GM19397 (cell line): ENCODE measurements around the gene STAC.

Experiments
- ATAC-seq: cut with Tn5 transposase; IDR thresholded peaks from one replicate; pipeline ENCODE4 v1.9.1; 2021; ENCODE audit warnings: mild to moderate bottlenecking, moderate library complexity; ENCODE audit not compliant: unreplicated experiment

Gene STAC, protein sequence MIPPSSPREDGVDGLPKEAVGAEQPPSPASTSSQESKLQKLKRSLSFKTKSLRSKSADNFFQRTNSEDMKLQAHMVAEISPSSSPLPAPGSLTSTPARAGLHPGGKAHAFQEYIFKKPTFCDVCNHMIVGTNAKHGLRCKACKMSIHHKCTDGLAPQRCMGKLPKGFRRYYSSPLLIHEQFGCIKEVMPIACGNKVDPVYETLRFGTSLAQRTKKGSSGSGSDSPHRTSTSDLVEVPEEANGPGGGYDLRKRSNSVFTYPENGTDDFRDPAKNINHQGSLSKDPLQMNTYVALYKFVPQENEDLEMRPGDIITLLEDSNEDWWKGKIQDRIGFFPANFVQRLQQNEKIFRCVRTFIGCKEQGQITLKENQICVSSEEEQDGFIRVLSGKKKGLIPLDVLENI

GRCh38 chr3:36380221-36381031 lies at the start of gene STAC:
TSS of gene STAC (plus strand) at chr3:36380504. CDS start at chr3:36380644, 140 bp downstream.
- no peak for ATAC-seq

- ATAC-seq = no peak
These were observed 48.2 kb upstream of the STAC start for GRCh38 chr3:36332139-36332538.

DNA sequence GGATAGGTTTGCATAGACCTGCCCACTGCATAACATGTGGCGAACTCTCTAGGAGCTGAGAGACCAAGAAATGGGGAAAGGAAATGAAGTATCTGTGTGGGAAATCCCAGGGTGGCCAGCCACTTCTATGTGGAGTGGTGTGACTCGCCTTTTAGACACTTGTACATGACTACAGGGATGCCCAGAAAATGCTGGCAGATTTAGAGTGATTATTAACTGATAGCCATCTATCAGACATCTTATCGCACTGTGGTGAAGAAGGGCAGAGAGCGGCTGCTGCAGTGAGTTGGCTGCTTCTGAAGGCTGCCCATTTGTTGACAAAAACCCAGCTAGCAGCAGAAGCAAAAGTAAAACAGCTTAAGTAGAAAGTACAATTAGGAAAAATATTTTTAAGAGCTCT lies 18.1 kb upstream of the STAC start:
- no peak for ATAC-seq

DNA sequence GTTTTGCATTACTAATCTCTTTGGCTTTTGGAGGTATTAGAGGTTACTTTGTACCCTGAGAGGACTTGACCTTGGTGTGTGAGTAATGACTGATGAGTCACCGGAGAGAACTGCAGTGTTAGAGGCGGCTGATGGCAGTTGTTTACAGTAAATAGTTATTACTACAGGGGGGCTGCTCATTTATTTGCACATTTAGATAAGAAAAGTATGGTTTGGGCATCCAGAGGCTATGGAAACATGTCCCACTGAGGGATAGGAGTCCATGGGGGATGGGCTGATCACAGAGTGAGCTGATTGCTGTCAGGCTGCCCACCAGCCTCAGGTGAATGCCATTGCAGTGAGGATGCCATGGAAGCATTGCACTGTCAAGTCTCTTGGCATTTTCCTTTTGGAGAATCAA lies 17.3 kb upstream of the STAC start:
- no peak for ATAC-seq

GRCh38 chr3:36364260-36364659 lies 16.0 kb upstream of the STAC start:
- no peak for ATAC-seq

GRCh38 chr3:36365829-36366228 lies 14.5 kb upstream of the STAC start:
- no peak for ATAC-seq

GRCh38 chr3:36366308-36366707 lies 14.0 kb upstream of the STAC start:
- ATAC-seq = no peak

DNA sequence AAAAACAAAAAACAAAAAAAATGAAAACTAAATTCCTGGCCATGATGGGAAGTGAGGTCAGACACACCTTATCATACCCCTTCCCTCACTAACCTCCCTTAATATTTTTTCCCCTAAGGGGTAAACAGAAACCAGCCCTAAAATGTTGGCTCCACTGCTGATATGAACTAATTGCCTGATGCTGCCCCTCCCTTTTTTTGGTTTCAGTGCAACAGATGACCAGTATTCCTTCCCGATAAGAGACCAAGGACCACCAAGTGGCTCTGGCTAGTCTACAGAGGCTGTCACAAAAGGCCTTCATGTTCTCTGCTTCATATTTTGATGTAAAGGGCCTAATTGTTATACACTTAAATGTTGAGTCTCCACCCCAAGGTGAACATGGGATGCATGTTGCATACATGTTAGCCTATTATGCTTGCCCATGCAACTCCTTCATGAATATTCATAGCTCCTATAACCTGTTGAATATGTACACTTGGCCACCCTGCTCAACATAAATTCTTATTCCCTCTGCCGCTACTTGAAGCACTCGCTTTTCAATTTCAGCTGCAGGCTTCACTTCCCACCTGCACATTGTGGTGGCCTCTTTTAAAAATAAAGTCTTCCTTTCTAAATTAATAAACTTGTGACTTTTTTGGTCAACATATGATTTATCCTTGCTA lies 12.3 kb upstream of the STAC start:
- ATAC-seq = no peak

DNA sequence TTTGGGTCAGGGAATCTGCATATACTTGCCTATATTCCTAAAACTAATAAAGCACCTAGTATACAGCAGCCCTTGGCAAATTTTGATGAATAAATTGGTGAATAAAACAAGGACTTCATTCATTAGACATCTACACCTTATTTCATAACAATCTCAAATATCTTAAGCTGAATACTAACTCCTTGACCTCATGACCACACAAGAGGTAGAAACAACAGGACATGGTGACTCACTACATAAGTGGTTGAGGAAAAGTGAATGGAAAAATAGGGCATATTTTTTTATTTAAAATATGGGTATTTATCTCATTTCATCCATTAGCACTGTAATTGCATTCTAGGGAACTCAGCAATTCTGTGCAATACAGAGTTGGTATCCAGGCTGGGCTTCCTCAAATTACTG lies 7.8 kb upstream of the STAC start:
- no peak for ATAC-seq

DNA sequence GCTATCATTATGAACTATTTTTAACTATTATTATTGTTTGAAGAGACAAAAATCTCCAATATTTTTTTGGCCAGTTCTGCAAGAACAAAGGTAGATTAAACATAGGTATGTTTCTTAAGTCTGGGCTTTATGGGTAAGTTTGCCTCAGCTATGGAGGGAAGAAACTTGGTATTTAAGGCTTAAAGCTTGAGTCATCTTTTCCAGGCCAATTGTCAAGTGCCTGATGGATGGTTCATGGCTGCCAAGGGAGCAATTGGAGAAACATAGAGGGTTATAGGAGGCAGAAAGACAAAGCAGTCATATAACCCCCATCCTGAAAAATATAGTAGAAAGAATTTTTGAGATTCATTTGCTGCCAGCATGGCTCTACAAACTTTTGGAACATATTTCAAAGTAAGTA lies 7.2 kb upstream of the STAC start:
- no peak for ATAC-seq

DNA sequence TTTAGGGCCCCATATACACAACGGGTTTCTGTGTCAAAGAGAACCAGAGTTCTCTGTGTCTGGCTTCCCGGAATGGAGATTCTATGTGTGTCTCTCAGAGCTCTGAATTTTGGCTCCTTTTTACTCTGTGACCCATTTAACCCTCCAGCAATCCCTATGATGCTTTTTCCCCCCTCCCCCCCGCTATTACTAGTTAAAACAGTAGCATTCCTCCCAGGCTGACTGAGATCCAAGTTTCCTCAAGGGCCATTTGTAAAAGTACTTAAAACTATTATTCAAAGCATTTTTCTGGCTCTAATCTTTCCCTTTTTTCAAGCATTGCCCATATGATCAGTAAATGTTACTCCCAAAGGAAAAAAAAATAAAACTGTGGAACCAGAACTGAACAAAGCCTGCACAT lies 6.6 kb upstream of the STAC start:
- no peak for ATAC-seq

DNA sequence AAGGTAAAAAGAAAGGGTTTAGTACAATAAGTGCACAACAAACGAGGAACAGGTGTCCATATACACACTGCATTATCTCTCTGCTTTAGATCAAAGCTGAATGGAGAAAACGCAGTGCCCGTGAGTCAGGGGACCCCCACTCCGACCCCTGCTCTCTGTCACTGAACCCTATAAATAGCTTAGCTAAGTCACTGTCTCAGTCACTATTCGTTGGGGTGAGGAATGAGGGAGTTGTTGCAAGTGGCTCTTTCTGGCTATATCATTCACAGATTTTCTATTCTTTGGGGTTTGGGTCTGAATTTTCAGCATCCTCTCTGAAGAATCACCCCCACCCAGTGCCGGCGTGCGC lies 458 bp upstream of the STAC start:
- ATAC-seq = no peak

- no peak for ATAC-seq
These were observed 1.1 kb downstream of the STAC start for GRCh38 chr3:36381311-36381956.

GRCh38 chr3:36393563-36393962 lies 13.3 kb downstream of the STAC start:
- no peak for ATAC-seq

- no peak for ATAC-seq
These were observed 13.9 kb downstream of the STAC start for GRCh38 chr3:36394176-36394575.

- no peak for ATAC-seq
These were observed 17.5 kb downstream of the STAC start for GRCh38 chr3:36397841-36398240.

GRCh38 chr3:36399933-36400332 lies 19.6 kb downstream of the STAC start:
- no peak for ATAC-seq

DNA sequence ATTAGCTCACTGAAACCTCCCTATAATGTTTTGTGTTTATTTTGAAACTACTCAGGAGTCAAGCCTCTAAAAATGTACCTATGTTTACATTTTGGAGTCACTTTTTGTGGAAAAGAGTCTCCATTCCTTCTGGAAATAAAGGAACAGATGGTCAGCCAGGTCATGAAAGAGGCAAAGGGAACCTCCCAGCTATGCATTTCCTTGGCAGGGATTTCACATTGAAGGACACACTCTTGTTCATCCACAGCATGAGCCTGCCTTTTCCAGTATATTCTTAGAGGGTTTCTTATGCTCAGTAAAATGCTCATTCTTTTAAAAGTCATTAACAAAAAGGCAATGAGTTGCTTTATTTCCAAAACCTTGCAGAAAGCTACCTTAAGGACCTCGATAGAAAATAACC lies 20.8 kb downstream of the STAC start:
- ATAC-seq = no peak

- ATAC-seq = no peak
These were observed 23.4 kb downstream of the STAC start for GRCh38 chr3:36403661-36404060.

GRCh38 chr3:36405190-36405589 lies 24.9 kb downstream of the STAC start:
- no peak for ATAC-seq

- no peak for ATAC-seq
These were observed 27.8 kb downstream of the STAC start for GRCh38 chr3:36408146-36408545.
